Measurements from ENCODE around the gene STAM2. TPM values are rescaled to one million over a fixed set of nuclear protein-coding genes. Genes with fewer than 3 reads are reported as not detected.
A peak's percentile ranks its signal among the peaks of the same experiment; 100 is the strongest.

STAM2 gene
- total RNA-seq (2021) = 13.5 and 14.2 TPM in 2 replicates
- long read RNA-seq, full-length matches to known transcripts = 17 of 24 reads
- long read RNA-seq, partial matches to known transcripts = 3 of 24 reads
- long read RNA-seq, other reads (novel, unspliced or antisense) = 4 of 24 reads

GRCh38 chr2:152175368-152176112 is at the start of gene STAM2:
Gene STAM2, minus strand, starts transcription at chr2:152175763. Its CDS starts 121 bp downstream, at chr2:152175642.
- Histone ChIP-seq H2AFZ (ENCODE audit: low read length) (no peak within 1 kb of the TSS), H2BK12ac (ENCODE audit: insufficient read length, low read depth, low read length) (no peak within 1 kb of the TSS), H3K56ac (ENCODE audit: insufficient read length, low read depth, low read length) (no peak within 1 kb of the TSS), H3K27ac (ENCODE audit: insufficient read length, low read depth, low read length) (no peak within 1 kb of the TSS), H3K18ac (ENCODE audit: insufficient read length, low read depth, low read length) (peak within 1 kb of the TSS; percentile 97), H2BK20ac (ENCODE audit: low read depth, low read length, poor library complexity, severe bottlenecking) (no peak within 1 kb of the TSS), H4K5ac (ENCODE audit: insufficient read length, low read depth, low read length) (no peak within 1 kb of the TSS), H4K20me1 (ENCODE audit: control insufficient read depth, insufficient read depth, insufficient read length) (no peaks in the 10 kb centered on the region), H3K27me3 (ENCODE audit: insufficient read depth, low read length) (no peaks in the 10 kb centered on the region), H2BK5ac (ENCODE audit: insufficient read length, low read length) (no peak within 1 kb of the TSS), H3K79me2 (ENCODE audit: insufficient read depth, low read length) (0 out of 2 replicates have a peak, but pooled peaks cover 1% of the 10 kb centered on the region), H2AK5ac (ENCODE audit: insufficient read length, low read length) (no peak within 1 kb of the TSS), H4K91ac (ENCODE audit: insufficient read length, low read depth, low read length) (no peak within 1 kb of the TSS), H2BK120ac (ENCODE audit: low read depth, low read length, poor library complexity, severe bottlenecking) (no peak within 1 kb of the TSS), H3K9me3 (ENCODE audit: control insufficient read depth, low read depth, low read length) (peaks cover 2% of the 10 kb centered on the region), H3K4me2 (ENCODE audit: insufficient read depth, insufficient read length, low read length) (peak within 1 kb of the TSS; percentile 82), H3K4me1 (ENCODE audit: insufficient read depth, low read length) (no peaks in the 10 kb centered on the region), H3K23ac (ENCODE audit: insufficient read length, low read depth, low read length) (no peak within 1 kb of the TSS), H3K23me2 (ENCODE audit: insufficient read length, low read depth, low read length, poor library complexity, severe bottlenecking) (peaks cover 4% of the 10 kb centered on the region), H3K79me1 (ENCODE audit: insufficient read depth, low read depth, low read length, poor library complexity, severe bottlenecking) (no peaks in the 10 kb centered on the region), H3T11ph (ENCODE audit: low read length) (no peak within 1 kb of the TSS), H2BK15ac (ENCODE audit: low read depth, low read length) (no peak within 1 kb of the TSS), H3K14ac (ENCODE audit: insufficient read depth, low read length) (peak within 1 kb of the TSS; percentile 89), H4K8ac (replicated peaks; ENCODE audit: insufficient read length, low read depth, low read length) (no peak within 1 kb of the TSS), H3K4ac (ENCODE audit: low read depth, low read length) (no peak within 1 kb of the TSS), H3K9ac (ENCODE audit: extremely low read depth, insufficient read length, low read length) (peak within 1 kb of the TSS; percentile 83)
- H3K4me3 Mint-ChIP-seq = peak within 1 kb of the TSS; percentile 94 to 95
- WGBS (ENCODE audit: extremely low coverage, insufficient read length, low lambda C conversion rate) = no CpG with 5 or more reads among the region's 72 CpGs
- peak within 1 kb of the TSS; percentile 100 for H3K27ac Mint-ChIP-seq
- H3K36me3 Mint-ChIP-seq (ENCODE audit: insufficient read depth in 1 of 3, low read depth in 3 of 3) = peaks cover under 1 to 8% (median 5%) of the 10 kb centered on the region in 3 experiments; a peak in 4 of 7 replicates
- peak; percentile 95 for DNase-seq
- peak; percentile 96 for TF ChIP-seq CTCF (conservative IDR thresholded peaks at IDR 0.05)
- H3K4me1 Mint-ChIP-seq = peaks cover 8 to 9% of the 10 kb centered on the region in 2 experiments
- peaks cover 7% of the 10 kb centered on the region for H3K27me3 Mint-ChIP-seq (ENCODE audit: low read depth)
- H3K9me3 Mint-ChIP-seq = peaks cover 16 to 23% of the 10 kb centered on the region in 2 experiments

All from H9 (cell line).